GM18499 (cell line): ENCODE results near the gene RFX2.

Source experiments
- ATAC-seq: cut with Tn5 transposase; IDR thresholded peaks from one replicate; pipeline ENCODE4 v1.9.1; 2021; ENCODE audit warnings: moderate number of reproducible peaks; ENCODE audit not compliant: insufficient read depth, unreplicated experiment

The RFX2 gene

GRCh38 chr19:6062274-6062673 is 48.0 kb downstream of the RFX2 start:
- no peak for ATAC-seq

- ATAC-seq, result no peak
Observed at GRCh38 chr19:6061376-6062130, 48.7 kb downstream of the RFX2 start.

DNA sequence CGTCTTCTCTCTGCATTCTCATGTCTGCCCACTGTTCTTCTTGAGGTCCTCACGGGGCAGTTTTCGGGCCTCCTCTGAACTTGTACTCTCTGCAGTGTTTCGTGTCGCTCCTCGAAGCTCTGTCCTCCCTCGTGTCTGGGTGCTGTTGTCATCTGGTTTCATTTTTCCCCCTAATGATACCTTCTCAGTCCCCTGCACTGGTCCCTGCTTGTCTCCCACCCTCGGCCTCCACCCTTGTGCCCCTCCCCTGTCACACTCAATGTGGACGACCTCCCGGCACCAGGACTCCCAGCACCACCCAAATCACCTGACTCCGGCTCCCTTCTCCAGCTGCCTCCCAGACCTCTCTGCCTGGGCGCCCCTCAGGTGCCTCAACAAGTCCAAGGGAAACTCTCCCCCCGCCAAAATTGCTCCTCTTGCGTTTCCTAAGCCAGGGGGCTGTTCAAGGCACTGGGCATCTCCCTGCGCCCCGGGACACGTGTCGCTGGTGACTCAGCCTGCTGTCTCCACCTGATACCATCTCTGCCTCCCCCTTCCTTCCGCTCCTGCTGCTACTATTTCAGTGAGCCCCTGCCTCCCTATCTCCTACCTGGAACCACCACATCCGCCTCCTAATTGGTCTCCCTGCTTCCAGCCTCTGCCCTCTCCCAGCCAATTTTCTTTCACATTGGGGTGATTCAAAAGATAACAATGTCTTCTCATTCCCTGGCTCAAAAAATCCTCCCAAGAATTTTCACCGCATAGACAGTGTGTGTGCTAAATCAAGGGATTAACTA is 49.5 kb downstream of the RFX2 start:
- ATAC-seq, result no peak

DNA sequence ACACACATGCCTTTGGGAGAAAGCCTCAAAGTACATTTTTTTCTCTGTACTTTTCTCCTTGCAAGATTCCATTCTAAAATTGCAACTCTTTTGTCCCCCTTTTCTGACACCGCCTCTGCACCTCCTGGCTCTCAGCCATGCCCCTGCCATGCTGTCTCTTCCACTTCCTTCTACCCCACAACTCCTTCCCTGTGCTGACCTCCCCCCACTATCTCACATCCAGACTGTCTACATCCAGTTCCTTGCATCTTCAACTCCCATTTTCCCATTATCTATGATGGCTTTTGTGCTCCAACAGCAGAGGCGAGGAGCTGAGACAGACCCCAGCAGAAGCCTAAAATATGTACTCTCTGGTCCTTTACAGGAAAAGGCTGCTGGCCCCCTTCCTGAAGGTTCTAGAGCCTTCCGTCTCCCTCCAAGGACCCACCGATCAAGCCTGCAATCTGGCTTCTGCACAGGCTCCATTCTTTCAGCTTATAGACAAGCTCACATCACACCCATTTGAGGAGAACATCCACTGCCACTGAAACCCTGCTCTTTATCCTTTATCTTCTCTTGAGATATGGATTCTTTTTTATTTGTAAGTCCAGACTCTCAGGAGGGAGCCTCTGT is 50.2 kb downstream of the RFX2 start:
- no peak for ATAC-seq

DNA sequence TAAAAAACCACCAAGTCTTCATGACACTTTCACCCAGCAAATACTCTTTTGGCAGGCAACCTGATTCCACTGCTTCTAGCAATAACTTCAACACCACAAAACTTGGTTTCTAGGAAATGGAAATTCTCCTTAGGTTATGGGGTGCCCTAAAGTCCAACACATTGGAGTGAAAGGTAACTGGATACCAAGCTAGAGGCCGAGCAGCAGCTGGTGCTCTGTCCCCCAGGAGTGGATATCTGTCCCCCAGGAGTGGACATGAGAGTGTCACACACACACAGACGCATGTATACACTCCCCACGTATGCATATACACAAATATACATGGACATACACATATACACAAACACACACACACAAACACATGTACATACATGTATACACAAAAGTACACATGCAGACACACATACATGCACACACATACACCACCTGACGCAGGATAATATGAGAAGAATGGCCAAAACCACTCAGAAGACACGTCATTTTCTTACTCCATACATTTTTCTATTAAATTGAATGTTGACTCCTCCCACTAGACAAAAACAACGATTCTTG is 50.8 kb downstream of the RFX2 start:
- ATAC-seq, result no peak

- ATAC-seq, result no peak
Observed at GRCh38 chr19:6058518-6059201, 51.6 kb downstream of the RFX2 start.

DNA sequence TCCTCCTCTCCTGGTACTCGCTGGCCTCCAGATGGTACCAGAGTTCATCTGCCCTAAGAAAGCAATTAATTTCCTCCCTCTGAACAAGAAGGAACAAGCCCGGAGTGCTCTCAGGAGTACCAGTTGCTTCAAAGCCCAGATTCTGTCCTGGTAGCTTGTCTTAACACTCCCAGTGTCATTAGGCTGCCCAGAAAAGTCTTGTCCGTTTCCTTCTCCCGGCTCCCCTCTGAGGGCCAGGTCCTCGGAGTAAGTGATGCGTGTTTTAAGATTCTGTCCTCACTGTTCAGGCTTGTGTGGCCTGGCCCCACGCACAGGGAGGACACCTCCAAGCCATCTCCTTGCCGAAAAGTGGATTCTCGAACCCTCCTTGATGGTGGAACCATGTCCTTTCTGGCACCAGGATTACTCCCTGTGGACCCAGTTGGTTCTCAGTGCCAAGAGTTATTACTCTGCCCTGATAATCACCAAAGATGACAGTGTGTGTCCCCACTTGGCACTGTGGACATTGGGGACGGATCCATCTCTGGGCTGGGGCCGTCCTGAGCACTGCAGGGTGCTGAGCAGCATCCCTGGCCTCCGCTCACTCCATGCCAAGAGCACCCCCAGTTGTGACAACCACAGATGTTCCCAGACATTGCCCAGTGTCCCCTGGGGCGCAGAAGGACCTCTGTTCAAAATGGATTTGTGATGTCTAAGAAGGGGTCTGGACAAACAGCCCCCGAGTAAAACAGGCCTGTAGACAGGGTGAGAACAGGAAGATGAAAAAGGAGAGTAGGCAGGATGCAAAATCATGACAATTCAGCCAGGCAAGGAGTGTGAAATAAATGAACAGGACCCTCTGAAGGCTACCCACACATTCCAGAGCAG is 52.4 kb downstream of the RFX2 start:
- no peak for ATAC-seq

- ATAC-seq, result no peak
Observed at GRCh38 chr19:6056801-6057650, 53.3 kb downstream of the RFX2 start.

DNA sequence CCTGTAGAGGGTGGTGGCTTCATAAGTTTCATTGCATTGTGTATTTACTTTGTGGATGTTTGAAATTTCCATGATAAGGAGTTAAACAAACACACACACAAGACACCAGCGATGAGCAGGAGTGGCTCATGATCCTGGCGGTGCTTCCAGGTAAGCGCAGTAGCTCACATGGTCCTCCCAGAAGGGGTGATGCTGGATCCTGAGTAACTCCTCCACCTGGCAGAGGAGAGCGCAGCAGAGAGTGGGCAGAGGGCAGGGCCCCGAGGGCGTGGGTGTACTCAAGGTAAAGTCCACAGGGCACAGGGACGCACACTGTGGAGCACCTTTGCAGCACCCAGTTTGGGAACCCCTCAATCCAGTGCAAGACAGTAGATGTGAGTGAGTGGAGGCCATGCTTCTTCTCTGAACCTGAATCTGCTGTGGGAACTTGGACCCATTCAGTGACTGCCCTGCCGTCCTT is 54.0 kb downstream of the RFX2 start:
- no peak for ATAC-seq

DNA sequence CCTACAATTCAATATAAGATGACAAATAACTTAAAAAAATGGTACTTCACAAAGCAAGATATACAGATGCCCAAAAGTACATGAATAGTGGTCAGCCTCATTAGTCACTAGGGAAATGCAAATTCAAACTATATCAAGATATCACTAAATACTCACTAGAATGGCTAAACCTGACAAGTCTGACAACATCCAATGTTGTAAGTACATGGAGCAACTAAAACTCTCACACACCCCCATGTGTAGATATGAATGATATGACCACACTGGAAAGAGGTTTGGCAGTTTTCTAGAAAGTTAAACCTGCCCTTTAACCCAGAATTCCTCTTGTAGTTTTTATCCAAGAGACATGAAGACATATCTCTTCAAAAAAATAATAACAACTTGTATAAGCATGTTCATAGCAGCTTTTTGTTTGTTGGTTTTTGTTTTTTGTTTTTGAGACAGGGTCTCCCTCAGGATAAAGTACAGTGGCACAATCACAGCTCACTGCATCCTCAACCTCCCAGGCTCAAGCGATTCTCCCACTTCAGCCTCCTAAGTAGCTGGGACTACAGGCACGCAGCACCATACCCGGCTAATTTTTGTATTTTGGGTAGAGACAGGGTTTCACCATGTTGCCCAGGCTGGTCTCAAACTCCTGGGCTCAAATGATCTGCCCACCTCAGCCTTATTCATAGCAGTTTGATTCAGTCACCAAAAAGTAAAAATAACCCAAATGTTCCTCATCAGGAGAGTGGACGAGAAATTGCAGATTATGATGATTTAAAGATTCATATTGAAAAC is 55.1 kb downstream of the RFX2 start:
- no peak for ATAC-seq

DNA sequence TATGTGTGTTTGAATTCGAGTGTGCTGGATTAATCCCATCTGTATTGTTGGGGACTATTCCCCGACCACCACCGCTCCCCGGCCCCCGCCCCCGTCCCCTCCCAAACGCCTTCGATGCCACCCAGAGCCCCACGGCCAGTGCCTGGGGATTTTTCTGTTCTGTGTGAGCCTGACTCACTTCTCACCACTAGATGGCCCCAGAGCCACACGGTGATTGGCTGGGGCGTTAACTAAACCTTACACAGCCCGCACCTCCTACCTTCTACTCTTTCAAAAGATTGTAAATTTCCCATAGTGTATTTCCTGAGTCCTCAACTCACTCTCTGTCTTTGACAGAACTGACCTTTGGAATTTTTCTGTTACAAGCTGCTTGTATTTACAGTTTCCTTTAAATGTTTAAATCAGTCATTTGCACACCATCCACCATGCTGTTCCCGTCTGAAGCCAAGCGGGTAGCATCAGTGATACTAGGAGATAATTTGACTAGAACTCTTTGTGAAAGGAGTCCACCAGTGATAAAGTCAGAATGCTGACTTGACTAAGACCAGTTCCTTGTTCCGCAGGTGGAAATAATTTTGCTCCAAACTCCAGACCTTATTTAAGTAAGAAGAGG is 61.4 kb downstream of the RFX2 start:
- ATAC-seq, result no peak

GRCh38 chr19:6048348-6048747 is 62.0 kb downstream of the RFX2 start:
- no peak for ATAC-seq

DNA sequence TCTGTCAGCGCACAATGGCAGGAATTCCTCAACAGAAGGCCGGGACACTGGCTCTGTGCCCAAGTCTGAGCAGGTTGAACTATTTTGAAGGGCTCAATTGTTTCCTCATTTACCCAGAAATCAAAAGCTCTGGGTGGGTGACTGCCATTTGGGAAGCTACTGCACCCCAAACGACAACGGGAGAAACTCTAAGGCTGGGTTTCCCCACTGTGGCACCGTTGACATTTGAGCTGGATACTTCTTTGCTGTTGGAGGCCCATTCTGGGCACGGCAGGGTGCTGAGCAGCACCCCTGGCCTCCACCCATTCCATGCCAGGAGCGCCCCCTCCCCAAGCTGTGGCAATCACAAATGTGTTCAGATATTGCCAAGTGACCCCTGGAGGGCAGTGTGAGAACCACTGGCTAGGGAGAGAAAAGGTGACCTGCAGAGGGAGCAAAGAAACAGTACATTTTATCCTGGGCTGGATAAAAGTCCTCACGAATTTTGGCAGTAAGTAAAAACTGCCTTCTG is 62.5 kb downstream of the RFX2 start:
- ATAC-seq, result no peak

DNA sequence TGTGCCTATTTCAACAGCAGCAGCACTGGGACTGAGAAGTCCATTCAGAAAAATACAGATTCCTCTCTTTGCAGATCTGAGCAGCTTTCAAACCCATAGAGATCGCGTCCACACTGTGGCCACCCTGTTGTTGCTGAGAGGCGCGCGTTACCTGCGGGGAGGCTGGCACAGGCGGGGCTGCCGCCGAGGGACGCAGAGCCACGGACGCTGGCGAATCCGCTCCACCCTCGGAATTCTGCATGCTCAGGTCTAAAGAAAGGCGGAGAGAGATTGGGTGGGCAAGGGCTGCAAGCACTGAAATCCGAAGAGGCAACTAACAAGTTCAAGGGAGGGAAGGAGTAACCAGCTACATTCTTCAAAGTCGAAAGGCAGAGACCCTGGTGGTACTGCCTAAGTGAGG is 63.0 kb downstream of the RFX2 start:
- ATAC-seq, result no peak

- no peak for ATAC-seq
Observed at GRCh38 chr19:6045108-6045507, 65.2 kb downstream of the RFX2 start.

DNA sequence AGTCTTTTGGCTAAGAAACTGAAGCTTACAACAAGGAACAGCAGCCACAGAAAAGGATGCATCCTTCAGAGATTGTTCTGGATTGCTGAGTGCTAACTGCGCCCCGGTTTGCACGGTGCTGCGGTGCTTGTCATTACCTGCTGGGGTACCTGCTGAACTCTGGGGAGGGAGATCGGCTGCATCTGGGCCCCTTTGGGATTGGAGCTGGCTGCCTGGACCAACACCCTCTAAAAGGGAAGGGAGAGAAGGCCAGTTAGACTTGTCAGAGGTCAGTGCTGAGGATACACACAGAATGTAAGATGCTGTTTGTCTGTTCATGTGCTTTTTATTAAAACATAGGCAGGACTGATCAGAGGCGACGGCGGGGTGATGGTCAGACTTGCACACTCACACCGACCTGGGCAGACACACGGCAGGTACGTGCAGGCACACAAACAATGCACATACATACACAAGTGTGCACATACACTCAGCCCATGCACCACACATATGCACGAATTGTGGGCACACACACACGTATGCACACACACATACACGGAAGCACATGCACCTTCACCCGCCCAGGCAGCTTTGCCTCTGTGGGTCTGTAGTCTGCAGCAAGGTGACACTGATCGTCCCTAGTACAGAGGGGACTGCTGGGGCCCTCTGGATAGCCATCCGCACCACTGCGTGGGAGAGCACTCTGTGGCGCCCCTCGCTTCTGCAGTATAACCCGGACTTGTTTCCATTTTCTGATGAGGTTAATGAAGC is 66.1 kb downstream of the RFX2 start:
- ATAC-seq, result no peak
